HG03354 (cell line): ENCODE measurements around the gene CKS1B.

Experiments
- ATAC-seq: cut with Tn5 transposase; IDR thresholded peaks from one replicate; pipeline ENCODE4 v1.9.1; 2021; ENCODE audit warnings: mild to moderate bottlenecking; ENCODE audit not compliant: unreplicated experiment, poor library complexity, severe bottlenecking

CKS1B gene

DNA sequence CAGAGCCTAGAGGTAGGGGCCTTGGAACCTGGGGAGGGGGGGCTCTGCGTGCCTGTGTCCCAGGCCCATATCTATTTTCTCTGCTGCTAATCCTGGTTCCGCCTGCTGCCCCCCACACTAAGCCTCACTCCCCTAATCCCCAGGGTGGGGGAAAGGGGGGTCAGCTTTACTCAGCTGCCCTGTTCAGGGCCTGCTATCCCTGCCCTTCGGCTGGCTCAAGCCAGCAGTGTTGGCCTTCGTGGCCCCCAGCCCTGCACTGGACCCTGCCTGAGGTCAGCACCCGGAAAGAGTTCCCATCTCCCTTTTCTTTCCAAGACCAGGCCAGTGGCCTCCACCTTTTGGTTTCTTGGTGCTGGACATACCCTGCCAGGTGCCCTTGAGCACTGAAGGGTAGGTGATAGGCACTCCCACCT is 36.5 kb downstream of the CKS1B start:
- no peak for ATAC-seq

DNA sequence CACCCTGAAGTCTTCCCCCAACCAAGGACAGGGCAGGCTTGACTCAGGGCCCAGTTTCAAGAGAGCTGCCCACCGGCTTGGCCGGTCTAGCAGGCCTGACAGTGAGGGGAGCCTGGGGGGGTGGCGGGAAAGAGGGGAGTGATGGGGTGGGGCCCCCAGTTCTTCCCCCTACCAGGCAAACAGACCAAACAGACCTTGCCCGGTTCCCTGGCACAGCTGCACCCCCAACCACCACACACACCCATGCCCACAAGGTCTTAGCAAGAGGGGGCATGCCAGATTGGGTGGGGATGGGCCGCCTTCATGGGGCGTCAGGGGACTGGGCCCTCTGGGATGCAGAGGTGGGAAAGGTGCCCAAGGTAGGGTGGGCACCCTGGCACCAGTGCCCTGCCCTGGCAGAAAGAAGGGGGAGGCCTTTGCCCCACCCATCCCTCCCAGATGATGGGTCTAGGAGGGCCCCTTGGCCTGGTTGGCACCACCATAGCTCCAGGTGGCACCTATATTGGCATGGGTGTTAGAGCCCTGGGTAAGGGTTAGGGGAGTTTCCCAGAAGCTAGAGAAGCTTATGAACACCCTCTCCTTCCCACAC is 37.0 kb downstream of the CKS1B start:
- ATAC-seq: no peak

DNA sequence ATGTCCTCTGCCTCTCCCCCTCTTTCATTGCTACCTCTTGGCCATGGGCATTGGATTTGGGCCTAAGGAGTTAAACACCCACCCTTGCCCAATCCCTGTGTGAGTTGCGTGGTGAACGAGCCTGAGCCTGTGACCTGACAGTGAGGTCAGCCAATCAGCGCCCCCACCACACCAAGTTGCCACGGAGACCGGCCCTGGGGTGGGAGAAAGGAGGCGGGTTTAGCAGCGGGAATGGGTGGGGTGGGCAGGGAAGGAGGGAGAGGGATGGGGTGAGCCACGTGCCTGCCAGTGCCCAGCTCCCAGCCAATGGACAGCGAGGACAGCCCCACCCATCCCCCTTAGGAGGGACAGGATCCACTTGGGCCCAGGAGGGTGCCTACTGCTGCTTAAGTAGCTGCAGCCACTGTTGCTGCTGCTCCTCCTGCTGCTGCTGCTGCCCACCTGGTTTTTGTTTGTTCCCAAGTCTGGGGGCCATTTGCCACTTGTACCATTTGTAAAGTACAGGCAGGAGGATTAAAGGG is 37.6 kb downstream of the CKS1B start:
- no peak for ATAC-seq

DNA sequence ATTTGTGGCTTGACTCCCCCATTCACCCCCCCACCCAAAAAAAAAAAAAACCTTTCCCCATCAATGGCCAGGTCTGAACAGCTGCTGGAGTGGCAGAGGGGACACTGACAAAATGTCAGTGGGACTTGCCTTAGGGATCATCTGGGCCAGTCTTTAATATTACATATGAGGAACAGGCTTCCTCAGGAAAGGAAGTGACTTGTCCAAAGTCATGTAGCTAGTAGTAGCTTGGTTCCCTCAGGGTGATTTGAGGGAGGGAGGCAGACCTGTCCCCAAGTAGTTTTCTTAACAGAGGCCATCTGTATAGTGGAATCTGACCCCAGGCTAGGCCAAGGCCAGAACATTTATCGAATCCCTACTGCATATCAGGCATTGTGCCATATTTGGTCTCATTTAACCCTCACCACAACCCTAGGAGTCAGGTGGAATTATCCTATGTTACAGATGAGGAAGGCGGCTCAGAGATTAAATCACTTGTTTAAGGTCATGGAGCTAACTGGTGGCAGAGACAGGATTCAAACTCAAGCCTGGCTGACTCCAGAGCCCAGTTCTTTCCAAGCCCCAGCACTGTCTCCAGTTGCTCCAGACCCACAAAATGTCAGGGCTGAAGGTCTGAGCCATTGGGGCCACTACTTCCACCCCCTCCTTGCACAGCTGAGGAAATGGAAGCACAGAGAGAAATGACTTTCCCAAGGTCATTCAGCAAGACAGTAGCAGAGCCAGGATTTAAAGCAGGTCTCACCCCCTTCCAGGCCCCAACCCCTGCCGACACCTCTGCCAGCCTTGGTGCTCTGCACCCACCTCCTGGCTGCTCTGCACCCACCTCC is 38.5 kb downstream of the CKS1B start:
- ATAC-seq: no peak

DNA sequence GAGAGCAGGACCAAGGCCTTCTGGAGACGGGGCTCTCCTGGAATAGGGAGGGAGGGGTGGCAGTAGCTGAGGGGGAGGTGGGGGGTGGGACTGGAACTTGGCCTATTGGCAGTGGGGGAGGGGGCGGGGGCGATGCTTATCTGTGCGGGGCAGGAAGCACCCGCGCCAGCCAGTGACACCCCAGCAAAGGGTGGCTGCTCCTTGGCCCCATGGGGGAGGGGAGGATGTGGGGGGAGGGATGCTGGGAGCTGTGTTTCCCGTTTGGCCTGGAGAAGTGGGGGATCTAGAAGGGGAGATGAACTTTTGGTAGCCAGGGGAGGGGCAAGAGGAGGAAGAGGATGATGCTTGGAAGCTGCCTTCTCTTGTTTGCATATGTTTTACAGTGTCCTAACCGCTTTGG is 39.2 kb downstream of the CKS1B start:
- ATAC-seq: no peak

DNA sequence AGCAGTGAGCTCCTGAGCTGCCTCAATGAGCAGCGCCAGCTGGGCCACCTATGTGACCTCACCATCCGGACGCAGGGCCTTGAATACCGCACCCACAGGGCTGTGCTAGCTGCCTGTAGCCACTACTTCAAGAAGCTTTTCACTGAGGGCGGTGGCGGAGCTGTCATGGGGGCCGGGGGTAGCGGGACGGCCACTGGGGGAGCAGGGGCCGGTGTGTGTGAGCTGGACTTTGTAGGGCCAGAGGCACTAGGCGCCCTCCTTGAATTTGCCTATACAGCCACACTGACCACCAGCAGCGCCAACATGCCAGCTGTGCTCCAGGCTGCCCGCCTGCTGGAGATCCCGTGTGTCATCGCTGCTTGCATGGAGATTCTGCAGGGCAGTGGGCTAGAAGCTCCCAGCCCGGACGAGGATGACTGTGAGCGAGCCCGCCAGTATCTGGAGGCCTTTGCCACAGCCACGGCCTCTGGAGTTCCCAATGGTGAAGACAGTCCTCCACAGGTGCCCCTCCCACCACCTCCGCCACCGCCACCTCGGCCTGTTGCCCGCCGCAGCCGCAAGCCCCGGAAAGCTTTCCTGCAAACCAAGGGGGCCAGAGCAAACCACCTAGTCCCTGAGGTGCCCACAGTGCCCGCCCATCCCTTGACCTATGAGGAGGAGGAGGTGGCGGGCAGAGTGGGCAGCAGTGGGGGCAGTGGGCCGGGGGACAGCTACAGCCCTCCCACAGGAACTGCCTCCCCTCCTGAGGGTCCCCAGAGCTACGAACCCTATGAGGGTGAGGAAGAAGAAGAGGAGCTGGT is 40.4 kb downstream of the CKS1B start:
- no peak for ATAC-seq

DNA sequence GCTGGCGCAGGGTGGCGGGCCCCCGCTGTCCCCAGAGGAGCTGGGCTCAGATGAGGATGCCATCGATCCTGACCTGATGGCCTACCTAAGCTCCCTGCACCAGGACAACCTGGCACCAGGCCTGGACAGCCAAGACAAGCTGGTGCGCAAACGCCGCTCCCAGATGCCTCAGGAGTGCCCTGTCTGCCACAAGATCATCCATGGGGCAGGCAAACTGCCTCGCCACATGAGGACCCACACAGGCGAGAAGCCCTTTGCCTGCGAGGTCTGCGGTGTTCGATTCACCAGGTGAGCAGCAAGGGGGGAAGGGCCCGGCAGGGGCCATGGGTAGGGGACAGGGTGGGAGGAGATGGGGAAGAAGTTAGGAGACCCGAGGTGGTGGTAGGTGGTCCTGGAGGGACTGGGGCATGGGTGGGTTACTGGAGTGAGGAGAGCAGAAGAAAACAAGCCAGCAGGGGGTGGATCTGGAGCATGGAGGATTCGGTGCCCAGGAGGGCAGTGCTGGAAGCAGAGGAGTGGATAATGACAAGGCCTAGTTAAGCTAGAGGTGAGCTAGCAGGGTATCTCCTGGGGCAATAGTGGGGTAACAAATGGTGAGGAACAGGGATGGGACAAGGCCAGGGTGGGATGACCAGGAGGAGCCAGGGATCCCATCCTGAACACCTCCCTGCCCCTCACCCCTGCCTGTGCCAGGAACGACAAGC is 41.2 kb downstream of the CKS1B start:
- no peak for ATAC-seq

DNA sequence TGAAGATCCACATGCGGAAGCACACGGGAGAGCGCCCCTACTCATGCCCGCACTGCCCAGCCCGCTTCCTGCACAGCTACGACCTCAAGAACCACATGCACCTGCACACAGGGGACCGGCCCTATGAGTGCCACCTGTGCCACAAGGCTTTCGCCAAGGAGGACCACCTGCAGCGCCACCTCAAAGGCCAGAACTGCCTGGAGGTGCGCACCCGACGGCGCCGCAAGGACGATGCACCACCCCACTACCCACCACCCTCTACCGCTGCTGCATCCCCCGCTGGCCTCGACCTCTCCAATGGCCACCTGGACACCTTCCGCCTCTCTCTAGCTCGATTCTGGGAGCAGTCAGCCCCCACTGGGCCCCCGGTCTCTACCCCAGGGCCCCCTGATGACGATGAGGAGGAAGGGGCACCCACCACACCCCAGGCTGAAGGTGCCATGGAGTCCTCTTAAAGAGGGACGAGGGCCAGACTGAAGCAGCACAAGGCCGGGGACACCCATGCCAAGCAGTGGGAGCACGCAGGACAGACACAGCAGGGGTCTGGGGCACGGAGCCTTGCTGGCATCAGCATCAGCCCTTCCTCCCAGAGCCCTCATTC is 41.9 kb downstream of the CKS1B start:
- no peak for ATAC-seq

DNA sequence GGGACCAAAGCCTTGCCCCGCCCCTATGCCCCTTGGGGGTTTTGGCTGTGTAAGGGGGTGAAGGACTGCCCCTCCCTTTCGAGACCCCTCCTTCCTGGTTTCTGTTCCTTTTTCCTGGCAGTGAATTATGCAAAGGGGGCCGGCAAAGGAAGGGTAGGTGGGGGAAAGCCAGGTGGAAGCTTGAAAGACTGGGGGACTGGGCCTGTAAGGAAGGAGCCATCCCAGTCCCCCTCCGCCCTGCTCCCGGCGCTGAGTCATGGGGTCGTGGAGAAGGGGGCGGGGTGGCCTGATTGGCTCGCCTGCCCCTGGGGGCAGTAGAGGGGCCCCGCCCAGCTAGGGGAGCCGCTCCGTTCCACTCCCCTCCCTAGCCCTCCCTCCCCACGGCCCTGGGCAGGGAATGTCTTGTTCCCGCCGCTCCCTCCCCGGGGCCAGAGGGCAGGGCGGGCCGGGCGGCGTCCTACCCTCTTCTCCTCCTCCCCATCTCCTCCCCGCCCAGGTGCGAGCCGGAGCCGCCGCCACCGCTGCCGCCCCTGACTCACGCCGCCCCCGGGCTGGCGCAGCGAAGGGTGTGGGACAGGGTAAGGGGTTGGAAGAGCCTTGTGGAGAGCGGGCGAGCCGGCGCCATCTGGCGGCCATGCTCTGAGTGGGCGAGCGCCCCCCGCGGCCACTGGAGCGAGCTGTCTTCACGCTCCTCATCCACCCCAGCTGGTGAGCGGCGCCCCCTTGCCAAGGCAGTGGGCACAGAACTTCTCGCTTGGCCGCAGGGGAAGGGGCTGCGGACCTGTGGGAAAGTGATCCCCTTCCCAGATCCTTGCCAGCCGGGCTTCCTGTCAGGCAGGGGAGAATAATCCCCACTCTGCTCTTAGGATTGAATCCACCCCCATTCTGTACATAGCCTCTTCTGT is 42.8 kb downstream of the CKS1B start:
- ATAC-seq: peak; percentile 81

DNA sequence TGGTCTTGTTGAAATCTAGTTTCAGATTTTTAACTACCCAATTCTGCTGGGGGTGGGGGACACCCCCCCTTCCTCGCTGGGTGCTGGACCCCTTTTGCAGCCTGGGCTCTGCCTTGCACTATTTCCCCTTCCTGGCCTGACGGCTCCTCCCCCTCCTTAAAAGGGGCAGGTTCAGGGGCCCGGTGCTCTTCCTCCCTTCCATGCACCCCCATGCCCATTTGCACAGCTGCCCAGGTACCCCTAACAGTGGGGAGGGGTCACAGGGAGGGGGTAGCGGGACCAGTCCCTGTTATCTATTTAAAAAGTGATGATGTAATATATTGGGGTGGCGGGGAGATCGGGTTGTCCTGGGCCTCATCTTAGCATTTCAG is 43.5 kb downstream of the CKS1B start:
- peak; percentile 11 for ATAC-seq

DNA sequence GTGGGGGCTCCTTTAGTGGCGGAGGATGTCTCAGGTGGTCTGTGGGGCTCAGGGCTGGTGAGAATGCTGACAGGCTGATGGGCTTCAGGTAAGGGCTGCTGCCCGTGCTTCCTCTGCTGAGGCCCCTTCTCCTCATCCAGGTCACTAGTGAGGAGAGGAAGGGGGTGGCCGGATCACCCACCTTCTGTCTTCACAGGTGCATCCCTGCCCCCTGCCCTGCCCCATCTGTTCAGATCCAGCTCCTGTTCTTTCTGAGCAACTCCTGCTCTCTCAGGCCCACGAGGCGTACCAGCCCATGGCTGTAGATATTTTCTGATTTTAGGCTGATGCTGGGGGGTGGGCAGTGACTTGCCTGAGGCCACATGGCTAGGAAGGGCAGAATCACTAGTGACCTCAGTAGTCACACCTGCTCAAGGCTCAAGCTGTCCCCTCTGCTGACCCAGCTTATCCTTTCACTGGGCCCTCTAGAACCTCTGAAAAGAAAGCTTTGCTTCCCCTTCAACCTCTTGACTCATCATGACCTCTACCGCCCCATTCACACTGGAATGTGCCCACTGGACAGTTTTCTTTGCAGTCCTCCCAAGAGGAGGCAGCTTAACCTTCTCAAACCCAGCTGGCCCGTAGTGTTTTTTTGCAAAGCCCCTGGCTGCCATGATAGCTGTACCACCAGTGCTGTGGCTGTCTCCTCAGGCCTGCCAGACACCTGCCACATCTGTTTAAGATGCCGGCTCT is 44.3 kb downstream of the CKS1B start:
- no peak for ATAC-seq

DNA sequence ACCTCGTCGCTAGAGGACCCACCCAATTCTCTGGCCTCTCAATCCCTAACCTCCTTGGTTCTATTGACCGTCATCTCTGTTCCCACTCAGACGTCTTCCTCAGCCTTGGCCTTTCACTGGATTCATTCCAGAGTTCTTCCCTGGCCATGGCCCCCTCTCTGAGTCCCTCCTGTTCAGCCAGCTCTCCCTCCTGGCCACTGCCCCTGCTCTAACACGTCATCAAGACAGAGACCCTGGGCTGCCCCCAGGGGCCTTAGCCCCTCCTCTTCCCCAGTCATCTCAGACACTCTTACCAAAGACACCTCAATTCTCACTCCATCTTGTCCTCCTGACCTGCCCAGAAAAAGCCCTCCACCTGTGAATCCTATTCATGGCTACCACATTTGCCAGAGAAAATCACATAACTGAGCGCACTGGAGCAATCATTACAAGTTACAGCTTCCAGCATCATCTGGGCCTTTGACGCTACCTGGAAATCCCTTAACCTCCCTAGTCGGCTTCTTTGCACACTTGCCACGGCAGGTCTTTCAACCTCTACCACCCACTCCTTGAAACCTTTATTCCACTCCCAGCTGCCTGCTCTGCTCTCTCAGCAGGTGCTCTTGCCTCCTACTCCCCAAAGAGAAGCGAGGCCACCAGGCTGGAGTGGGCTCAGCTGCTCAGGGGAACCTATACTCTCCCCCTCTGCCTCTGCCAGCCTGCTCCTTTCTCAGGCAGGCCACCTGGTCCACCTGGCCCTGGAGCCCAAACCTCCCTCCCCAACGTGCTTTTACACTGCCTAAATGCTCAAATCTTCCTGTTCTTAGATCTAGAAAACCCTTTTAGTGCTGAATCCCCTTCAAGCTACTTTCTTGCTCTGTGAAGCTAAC is 45.1 kb downstream of the CKS1B start:
- ATAC-seq: no peak

DNA sequence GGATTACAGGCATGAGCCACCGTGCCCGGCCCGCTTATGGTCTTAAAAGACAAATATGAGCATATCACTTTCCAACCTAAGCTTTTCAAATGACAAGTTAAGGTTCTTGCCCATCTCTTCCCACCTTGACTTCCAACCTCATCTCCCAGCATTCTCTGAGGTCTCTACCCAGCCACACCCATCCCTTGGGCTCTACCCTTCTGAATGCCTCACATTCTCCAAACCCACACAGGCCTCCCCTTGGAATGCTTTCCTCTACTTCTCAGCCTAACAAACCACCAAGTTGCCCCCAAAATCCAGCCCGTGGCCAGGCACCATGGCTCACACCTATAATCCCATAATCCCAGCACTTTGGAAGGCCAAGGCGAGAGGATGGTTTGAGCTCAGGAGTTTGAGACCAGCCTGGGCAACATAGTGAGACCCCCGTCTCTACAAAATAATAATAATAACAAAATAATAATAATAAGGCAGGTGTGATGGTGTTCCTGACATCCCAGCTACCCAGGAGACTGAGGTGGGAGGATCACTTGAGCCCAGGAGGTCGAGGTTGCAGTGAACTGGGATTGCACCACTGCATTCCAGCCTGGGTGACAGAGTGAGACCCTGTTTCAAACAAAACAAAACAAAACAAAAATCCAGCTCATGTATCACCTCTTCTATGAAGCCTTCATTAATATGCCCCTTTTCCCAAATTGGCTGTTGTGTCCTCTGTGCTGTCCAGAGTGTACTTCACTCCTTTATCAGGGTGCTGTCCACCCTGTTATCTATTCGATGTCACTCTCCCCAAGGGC is 47.9 kb downstream of the CKS1B start:
- no peak for ATAC-seq

DNA sequence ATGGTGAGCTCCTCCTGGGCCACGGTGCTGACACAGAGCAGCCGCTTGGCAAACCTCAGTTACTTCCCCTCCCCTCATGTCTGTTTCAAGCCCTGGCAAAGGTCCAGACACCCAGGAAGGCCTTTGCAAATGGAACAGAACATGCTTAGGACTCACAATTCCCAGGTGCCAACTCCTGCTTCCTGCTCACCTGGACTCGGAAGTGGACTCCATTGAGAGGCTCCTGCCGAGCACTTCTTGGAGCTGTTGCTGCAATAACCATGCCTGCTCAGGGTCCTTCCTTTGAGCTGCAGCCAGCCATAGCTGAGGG is 48.4 kb downstream of the CKS1B start:
- no peak for ATAC-seq

DNA sequence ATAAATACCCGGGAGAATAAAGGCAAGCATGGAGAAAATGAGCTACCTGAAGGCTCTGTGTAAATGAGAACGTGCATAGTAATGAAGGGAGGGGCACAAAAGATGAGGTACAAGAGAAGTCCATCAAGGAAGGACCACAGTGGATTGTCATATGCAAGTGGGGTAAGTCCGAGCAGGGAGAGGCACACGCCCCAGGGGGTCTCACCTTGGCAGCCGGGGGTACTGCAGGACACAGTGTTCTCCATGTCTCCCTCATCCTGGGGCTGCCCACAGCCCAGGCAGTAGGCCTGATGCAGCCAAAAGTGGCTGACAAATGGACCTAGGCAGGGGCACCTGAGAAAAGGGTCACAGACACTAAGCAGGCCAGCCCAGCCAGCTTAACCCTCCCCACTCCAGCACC is 49.1 kb downstream of the CKS1B start:
- ATAC-seq: no peak

DNA sequence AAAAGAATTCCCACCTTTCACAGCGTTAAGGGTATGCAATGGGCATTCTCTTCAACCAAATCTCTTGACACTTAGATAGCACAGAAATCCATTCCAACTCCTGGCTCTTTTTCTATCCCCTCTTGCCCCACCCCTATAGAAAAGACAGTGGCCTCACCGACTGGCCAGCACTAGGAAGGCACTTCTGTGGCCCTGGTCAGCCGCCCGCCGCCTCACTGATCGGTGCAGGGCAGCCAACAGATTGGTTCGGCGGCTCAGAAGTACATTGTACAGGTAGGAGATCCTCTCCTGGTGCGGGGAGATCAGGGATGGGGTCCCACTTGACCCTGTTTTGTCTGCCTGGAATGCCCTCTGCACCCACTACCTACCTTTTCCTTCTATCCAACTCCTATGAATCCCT is 49.8 kb downstream of the CKS1B start:
- ATAC-seq: no peak

DNA sequence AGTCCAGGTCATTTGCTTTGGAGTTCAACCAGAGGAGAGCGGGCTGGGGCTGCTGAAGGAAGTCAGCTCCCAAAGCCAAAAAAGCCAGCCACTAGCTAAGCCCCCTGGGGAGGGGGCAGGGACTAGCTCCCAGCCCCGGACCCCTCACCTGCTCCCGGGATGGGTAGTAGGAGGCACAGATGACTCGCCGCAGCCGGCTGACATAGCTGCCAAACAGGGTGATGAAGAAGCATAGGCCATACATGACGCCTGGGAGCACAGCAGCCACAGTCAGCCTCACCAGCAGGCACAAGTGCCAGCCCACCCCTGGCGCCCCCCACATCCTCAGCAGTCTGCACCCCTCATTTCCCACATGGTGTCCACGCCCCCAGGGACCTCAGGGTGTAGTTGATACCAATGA is 51.7 kb downstream of the CKS1B start:
- no peak for ATAC-seq
